Fibroblast of villous mesenchyme (primary cell): ENCODE data around the gene TTC9. TPM values are rescaled to one million over a fixed set of nuclear protein-coding genes. Genes with fewer than 3 reads are reported as not detected.

Experiments used
- DNase-seq: peaks from one replicate; pipeline ENCODE4 v3.0.0-alpha.2; 2010; ENCODE audit warnings: low read depth
- H3K4me3 ChIP-seq: 2 replicates; pipeline ENCODE4 v1.5.1; 2011; ENCODE audit warnings: low read depth, mild to moderate bottlenecking, low read length
- small RNA-seq: library from RNA; depleted of rRNA; stranded (forward); fragments of <200 nt; gene quantifications from one replicate; pipeline ENCODE3, GENCODE V24; 2012
- total RNA-seq: library from RNA; depleted of rRNA; stranded (reverse); fragments of >200 nt; gene quantifications from 2 replicates; pipeline ENCODE4 v1.2.3, GENCODE V29; 2012
- TF ChIP-seq, protein P1 (sequence below): IDR thresholded peaks from 2 replicates; pipeline ENCODE4 v1.5.1; 2012; ENCODE audit warnings: low read depth, mild to moderate bottlenecking, low read length; ENCODE audit not compliant: insufficient read depth

Gene TTC9
- total RNA-seq, 1 donor = under 0.01 TPM

GRCh38 chr14:70721542-70721941 is 79.8 kb downstream of the TTC9 start:
- DNase-seq = no peak
- TF ChIP-seq, protein P1, sequence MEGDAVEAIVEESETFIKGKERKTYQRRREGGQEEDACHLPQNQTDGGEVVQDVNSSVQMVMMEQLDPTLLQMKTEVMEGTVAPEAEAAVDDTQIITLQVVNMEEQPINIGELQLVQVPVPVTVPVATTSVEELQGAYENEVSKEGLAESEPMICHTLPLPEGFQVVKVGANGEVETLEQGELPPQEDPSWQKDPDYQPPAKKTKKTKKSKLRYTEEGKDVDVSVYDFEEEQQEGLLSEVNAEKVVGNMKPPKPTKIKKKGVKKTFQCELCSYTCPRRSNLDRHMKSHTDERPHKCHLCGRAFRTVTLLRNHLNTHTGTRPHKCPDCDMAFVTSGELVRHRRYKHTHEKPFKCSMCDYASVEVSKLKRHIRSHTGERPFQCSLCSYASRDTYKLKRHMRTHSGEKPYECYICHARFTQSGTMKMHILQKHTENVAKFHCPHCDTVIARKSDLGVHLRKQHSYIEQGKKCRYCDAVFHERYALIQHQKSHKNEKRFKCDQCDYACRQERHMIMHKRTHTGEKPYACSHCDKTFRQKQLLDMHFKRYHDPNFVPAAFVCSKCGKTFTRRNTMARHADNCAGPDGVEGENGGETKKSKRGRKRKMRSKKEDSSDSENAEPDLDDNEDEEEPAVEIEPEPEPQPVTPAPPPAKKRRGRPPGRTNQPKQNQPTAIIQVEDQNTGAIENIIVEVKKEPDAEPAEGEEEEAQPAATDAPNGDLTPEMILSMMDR = no peak
- no peak overlapping the region for H3K4me3 ChIP-seq

DNA sequence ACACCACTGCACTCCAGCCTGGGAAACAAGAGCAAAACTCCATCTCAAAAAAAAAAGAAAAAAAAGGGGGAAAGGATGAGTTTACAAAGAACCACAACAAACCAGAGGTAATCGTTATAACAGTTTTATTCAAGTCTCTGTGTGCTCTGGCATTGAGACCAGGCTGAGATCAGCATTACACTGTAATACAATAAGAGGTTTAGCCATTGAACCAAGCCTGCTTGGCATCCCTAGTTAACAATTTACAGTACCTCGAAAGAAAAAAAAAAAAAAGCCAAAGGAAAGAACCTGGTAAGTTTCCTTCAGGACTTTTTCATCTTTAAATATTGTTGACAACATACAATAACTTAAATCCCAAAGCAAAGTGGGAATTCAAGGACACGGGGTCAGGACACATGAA is 80.7 kb downstream of the TTC9 start:
- TF ChIP-seq, protein P1 = no peak
- no peak overlapping the region for H3K4me3 ChIP-seq
- no peak for DNase-seq

- no peak for DNase-seq
- TF ChIP-seq, protein P1 = no peak
- no peak overlapping the region for H3K4me3 ChIP-seq
Measured at GRCh38 chr14:70723276-70723675, 81.6 kb downstream of the TTC9 start.

DNA sequence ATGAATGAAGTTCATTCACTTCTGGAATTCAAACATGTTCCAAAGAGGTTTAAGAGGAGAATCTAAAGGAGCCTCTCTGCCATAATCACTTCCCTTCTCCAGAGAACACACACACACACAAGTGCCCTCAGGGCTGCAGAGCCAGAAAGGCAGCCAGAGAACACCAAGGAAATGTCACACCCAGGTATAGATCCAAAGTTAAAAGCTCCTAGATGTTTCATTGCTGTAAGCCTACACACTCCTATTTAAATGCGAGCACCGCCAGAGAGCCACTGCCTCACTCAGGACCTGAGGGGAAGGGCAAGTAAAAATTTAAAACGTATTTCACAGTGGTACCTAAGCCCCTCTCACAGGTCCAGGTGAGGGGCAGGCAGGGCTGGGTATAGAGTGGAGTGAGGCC is 82.4 kb downstream of the TTC9 start:
- H3K4me3 ChIP-seq = no peak overlapping the region
- TF ChIP-seq, protein P1 = no peak

DNA sequence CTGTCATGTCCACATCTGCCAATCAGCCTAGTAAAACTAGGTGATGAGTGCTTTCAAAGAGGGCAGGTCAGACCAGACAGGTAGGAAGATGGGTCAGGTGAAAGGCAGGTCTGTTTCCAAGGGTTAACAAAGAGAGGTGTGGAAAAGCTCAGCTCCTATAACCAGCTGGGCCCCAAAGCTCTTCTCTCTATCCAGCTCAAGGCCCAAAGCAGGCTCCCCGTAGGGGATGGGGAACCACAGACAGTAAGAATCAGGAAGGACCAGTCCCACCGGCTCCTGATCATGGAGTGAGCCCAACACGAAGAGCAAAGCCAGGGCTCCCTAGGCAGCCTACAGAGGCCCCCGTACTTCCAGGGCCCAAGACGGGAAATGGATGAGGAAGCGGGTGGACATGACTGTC is 83.2 kb downstream of the TTC9 start:
- no peak for DNase-seq
- no peak overlapping the region for H3K4me3 ChIP-seq
- TF ChIP-seq, protein P1 = no peak

More for the DNA sequence above, 82.4 kb downstream of the TTC9 start:
- DNase-seq = no peak

Small RNAs within 50 kb of the gene (small RNA-seq; reads per million reads assigned to genes)
- gene RN7SL77P = not detected

Other genes starting within 250 kb of the TTC9 start
- 20.6 and 20.7 TPM in 2 replicates for gene SYNJ2BP, start 224.8 kb upstream of the TTC9 start, total RNA-seq
- gene ADAM21, start 189.7 kb upstream of the TTC9 start, total RNA-seq = under 0.01 and 0.43 TPM in 2 replicates
- 0.64 and 0.86 TPM in 2 replicates for gene ADAM20, start 106.9 kb upstream of the TTC9 start, total RNA-seq
- gene MED6, start 41.3 kb upstream of the TTC9 start, total RNA-seq = 31.2 and 38.4 TPM in 2 replicates
- under 0.01 and 0.43 TPM in 2 replicates for gene MAP3K9, start 167.6 kb downstream of the TTC9 start, total RNA-seq